Smooth muscle cell (in vitro differentiated cells): Measurements from ENCODE around the gene TAS2R4. TPM values are rescaled to one million over a fixed set of nuclear protein-coding genes. Genes with fewer than 3 reads are reported as not detected.
"Not testable (repeated sequence)": the region's sequence is repeated elsewhere in the genome, so short reads cannot be mapped to it uniquely, and the experiment has no call there.

ENCODE experiments used
- DNase-seq: peaks from one replicate; lab custom pipeline; 2025; ENCODE audit not compliant: unreplicated experiment; lab: John Stamatoyannopoulos, UW
- H2AFZ ChIP-seq: fragments of 200-600 bp; sonication (generic); 2 replicates; pipeline ENCODE4 v1.6.0; 2016; ENCODE audit warnings: antibody characterized with exemption, low read depth, mild to moderate bottlenecking
- H3F3A ChIP-seq: fragments of 200-600 bp; sonication (generic); 2 replicates; pipeline ENCODE4 v1.6.0; 2017; ENCODE audit warnings: antibody characterized with exemption, low read depth
- H3K27ac ChIP-seq: fragments of 200-600 bp; sonication (generic); 2 replicates; pipeline ENCODE4 v1.5.1; 2016; ENCODE audit warnings: low read depth, mild to moderate bottlenecking
- H3K27me3 ChIP-seq: fragments of 200-600 bp; sonication (generic); 2 replicates; pipeline ENCODE4 v1.6.1; 2016; ENCODE audit warnings: low read depth, mild to moderate bottlenecking
- H3K36me3 ChIP-seq: fragments of 200-600 bp; sonication (generic); 2 replicates; pipeline ENCODE4 v1.5.1; 2016; ENCODE audit warnings: low read depth
- H3K4me1 ChIP-seq: fragments of 200-600 bp; sonication (generic); 2 replicates; pipeline ENCODE4 v1.5.1; 2016; ENCODE audit warnings: low read depth
- H3K4me2 ChIP-seq: fragments of 200-600 bp; sonication (generic); 2 replicates; pipeline ENCODE4 v1.6.0; 2016; ENCODE audit warnings: mild to moderate bottlenecking
- H3K4me3 ChIP-seq: fragments of 200-600 bp; sonication (generic); 2 replicates; pipeline ENCODE4 v1.5.1; 2016; ENCODE audit warnings: mild to moderate bottlenecking
- H3K79me2 ChIP-seq: fragments of 200-600 bp; sonication (generic); 2 replicates; pipeline ENCODE4 v1.6.0; 2016; ENCODE audit warnings: low read depth, mild to moderate bottlenecking
- H3K9ac ChIP-seq: fragments of 200-600 bp; sonication (generic); 2 replicates; pipeline ENCODE4 v1.6.0; 2016; ENCODE audit warnings: low read depth
- H3K9me3 ChIP-seq: fragments of 200-600 bp; sonication (generic); replicated peaks from 2 replicates; pipeline ENCODE4 v1.5.1; 2016; ENCODE audit warnings: low read depth
- H4K20me1 ChIP-seq: fragments of 200-600 bp; sonication (generic); 2 replicates; pipeline ENCODE4 v1.6.0; 2016; ENCODE audit warnings: low read depth
- WGBS: methylation state at CpG from one replicate; pipeline ENCODE4 v1.1.7; 2016; ENCODE audit warnings: low lambda C conversion rate; 5-methylcytosine and 5-hydroxymethylcytosine counted together
- polyA plus RNA-seq: library from polyadenylated mRNA; unstranded; fragments of >200 nt; fragmentation: Nextera tagmentation; extraction: Ambion mirVana; gene quantifications from 2 replicates; pipeline ENCODE4 v1.2.1, GENCODE V29; 2016
- total RNA-seq: library from RNA; depleted of rRNA; stranded (reverse); fragments of >200 nt; gene quantifications from 2 replicates; pipeline ENCODE4 v1.2.3, GENCODE V29; 2014
- TF ChIP-seq, protein P1 (sequence below): fragments of 200-600 bp; sonication (generic); IDR thresholded peaks from 2 replicates; pipeline ENCODE4 v1.5.1; 2017; ENCODE audit warnings: borderline replicate concordance, mild to moderate bottlenecking, antibody characterized with exemption; ENCODE audit not compliant: insufficient read depth, poor library complexity, severe bottlenecking

The TAS2R4 gene
- total and polyA plus RNA-seq, 2 experiments from 2014 or later = 1.3 TPM; not detected in 1

DNA sequence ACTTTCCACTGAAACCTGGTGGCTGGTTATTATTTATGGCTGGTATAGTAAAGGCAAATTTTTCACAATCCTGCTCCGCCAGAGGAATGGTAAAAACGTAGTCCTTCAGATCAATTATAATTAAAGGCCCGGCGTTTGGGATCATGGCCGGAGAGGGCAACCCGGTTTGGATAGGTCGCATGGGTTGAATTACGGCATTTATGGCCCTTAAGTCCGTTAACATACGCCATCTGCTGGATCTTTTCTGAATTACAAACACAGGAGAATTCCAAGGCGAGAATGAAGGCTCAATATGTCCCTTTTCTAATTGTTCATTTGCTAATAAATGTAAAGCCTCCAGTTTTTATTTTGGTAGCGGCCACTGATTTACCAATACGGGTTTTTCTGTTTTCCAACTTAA lies 23.8 kb upstream of the TAS2R4 start:
- Histone ChIP-seq H2AFZ (no peak overlapping the region), H4K20me1 (no peaks in the 10 kb centered on the region), H3K27ac (no peak overlapping the region), H3K27me3 (no peaks in the 10 kb centered on the region), H3K79me2 (peaks cover 3% of the 10 kb centered on the region), H3K36me3 (peaks cover 53% of the 10 kb centered on the region), H3K9me3 (peaks cover 13% of the 10 kb centered on the region), H3K4me2 (no peak overlapping the region), H3K4me1 (no peaks in the 10 kb centered on the region), H3K9ac (no peak overlapping the region), H3F3A (no peaks in the 10 kb centered on the region), H3K4me3 (no peak overlapping the region)
- TF ChIP-seq, protein P1, sequence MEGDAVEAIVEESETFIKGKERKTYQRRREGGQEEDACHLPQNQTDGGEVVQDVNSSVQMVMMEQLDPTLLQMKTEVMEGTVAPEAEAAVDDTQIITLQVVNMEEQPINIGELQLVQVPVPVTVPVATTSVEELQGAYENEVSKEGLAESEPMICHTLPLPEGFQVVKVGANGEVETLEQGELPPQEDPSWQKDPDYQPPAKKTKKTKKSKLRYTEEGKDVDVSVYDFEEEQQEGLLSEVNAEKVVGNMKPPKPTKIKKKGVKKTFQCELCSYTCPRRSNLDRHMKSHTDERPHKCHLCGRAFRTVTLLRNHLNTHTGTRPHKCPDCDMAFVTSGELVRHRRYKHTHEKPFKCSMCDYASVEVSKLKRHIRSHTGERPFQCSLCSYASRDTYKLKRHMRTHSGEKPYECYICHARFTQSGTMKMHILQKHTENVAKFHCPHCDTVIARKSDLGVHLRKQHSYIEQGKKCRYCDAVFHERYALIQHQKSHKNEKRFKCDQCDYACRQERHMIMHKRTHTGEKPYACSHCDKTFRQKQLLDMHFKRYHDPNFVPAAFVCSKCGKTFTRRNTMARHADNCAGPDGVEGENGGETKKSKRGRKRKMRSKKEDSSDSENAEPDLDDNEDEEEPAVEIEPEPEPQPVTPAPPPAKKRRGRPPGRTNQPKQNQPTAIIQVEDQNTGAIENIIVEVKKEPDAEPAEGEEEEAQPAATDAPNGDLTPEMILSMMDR = peak; percentile 34
- WGBS = 98% methylated on average over 13 of the region's 13 CpGs
- DNase-seq = no peak

DNA sequence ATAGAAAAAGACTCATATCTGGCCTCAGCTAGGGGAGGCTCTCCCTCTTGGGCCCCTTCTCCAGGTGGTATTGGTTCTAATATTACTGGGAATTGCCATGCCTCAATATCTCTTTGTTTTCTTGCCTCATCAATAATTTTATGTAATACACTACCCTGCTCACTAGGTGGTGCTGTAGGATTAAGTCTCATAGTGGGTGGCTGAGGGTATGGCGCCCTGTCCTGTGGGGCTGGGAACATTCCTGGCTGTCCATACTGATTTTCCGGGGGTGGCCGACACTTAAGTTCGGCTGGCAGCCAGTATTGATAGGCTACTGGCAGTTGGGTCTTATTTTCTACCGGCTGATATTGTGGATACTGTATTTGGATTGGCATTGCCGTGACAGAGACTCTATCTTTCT lies 21.5 kb upstream of the TAS2R4 start:
- peaks cover 36% of the 10 kb centered on the region for H3K36me3 ChIP-seq

DNA sequence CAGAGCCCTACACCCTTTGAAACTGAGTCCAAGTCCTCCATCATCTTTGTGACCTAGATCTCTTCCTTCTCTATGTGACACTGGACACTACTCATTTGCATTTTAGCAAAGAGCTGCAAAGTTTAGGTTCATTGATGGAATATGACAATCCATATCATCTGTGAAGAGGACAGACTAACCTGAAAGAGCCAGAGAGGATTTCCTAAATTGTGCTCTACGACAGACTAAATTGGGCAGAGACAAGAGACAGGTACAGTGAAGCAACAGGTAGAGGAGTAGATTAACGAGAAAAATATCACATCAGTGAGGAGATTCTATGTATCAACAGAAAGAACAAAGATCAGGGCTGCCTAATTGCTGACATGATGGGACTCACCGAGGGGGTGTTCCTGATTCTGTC lies 12.7 kb upstream of the TAS2R4 start, which contains the start of gene TAS2R3:
TSS of gene TAS2R3 (plus strand) at position 301 of the 400 bp plus-strand sequence. CDS start at position 363, 62 bp downstream.
- H4K20me1 ChIP-seq = no peaks in the 10 kb centered on the region
- TF ChIP-seq, protein P1 = no peak
- WGBS = 96% methylated on average over 3 of the region's 3 CpGs
- H3K36me3 ChIP-seq = no peaks in the 10 kb centered on the region
- DNase-seq = no peak
- H3K9me3 ChIP-seq = no peaks in the 10 kb centered on the region
- no peak within 1 kb of the TSS for H3K4me2 ChIP-seq
- no peaks in the 10 kb centered on the region for H3K27me3 ChIP-seq
- H3K27ac ChIP-seq = no peak within 1 kb of the TSS
- no peak within 1 kb of the TSS for H2AFZ ChIP-seq
- H3K4me3 ChIP-seq = no peak within 1 kb of the TSS
- no peaks in the 10 kb centered on the region for H3K79me2 ChIP-seq
- H3K9ac ChIP-seq = no peak within 1 kb of the TSS
- H3F3A ChIP-seq = no peaks in the 10 kb centered on the region
- H3K4me1 ChIP-seq = no peaks in the 10 kb centered on the region

More for the DNA sequence above, 21.5 kb upstream of the TAS2R4 start:
- TF ChIP-seq, protein P1 = peak; percentile 41
- Histone ChIP-seq H3K9me3 (peaks cover 13% of the 10 kb centered on the region), H3K4me3 (no peak overlapping the region), H4K20me1 (no peaks in the 10 kb centered on the region), H3K79me2 (no peaks in the 10 kb centered on the region), H3F3A (no peaks in the 10 kb centered on the region), H3K9ac (no peak overlapping the region), H3K4me1 (no peaks in the 10 kb centered on the region), H2AFZ (no peak overlapping the region), H3K27ac (no peak overlapping the region), H3K27me3 (no peaks in the 10 kb centered on the region), H3K4me2 (no peak overlapping the region)
- no peak for DNase-seq
- 88% methylated on average over 6 of the region's 6 CpGs for WGBS

DNA sequence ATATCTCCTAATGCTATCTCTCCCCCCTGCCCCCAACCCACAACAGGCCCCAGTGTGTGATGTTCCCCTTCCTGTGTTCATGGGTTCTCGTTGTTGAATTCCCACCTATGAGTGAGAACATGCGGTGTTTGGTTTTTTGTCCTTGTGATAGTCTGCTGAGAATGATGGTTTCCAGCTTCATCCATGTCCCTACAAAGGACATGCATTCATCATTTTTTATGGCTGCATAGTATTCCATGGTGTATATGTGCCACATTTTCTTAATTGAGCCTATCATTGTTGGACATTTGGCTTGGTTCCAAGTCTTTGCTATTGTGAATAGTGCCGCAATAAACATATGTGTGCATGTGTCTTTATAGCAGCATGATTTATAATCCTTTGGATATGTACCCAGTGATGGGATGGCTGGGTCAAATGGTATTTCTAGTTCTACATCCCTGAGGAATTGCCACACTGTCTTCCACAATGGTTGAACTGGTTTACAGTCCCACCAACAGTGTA lies 6.3 kb upstream of the TAS2R4 start:
- H3K27me3 ChIP-seq, H3K36me3 ChIP-seq, H3K4me2 ChIP-seq, H3K79me2 ChIP-seq, H3K4me1 ChIP-seq, DNase-seq, H3K9me3 ChIP-seq, H4K20me1 ChIP-seq, H3K27ac ChIP-seq, H3F3A ChIP-seq, H3K4me3 ChIP-seq, H3K9ac ChIP-seq, H2AFZ ChIP-seq: not testable (repeated sequence)
- WGBS = 97% methylated on average over 3 of the region's 3 CpGs
